ENCODE results near the gene ZXDC. TPM values are rescaled to one million over a fixed set of nuclear protein-coding genes. Genes with fewer than 3 reads are reported as not detected.

The ZXDC gene
- polyA plus RNA-seq, 1 donor (not counting 4 experiments of a cell fraction or from before 2014, with no cell fraction given) = 10.7 TPM

DNA sequence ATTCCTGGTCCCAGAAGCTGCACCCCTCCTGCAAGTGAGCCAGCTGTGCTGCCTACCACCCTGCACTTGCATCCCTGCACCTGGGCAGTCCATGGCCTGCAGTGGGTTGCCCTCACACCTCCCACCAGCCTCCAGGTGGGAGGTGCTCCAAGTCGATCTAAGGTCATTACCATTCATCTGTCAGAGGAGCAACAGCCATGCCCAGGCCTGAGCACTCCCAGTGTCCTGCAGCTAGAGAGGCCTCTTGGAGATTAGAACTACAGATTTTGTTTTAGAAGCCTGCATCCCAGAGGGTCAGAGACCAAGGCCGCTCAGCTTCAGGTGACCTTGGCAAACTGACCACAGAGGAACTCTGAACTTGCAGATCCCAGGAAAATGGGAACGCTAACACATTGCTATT, 9.0 kb upstream of the ZXDC start:
- Histone ChIP-seq H3K4me1 (ENCODE audit: control insufficient read depth, extremely low read depth, insufficient read depth, low read length) (peaks cover 14% of the 10 kb centered on the region), H3K27ac (ENCODE audit: control insufficient read depth, insufficient read depth, low read length) (no peak overlapping the region), H3K36me3 (ENCODE audit: control insufficient read depth in 2 of 2, extremely low read depth in 1 of 2, insufficient read depth in 2 of 2, low read length in 2 of 2) (no peaks in the 10 kb centered on the region), H3K4me3 (ENCODE audit: control insufficient read depth in 2 of 3, extremely low read depth in 1 of 3, insufficient read depth in 2 of 3, low read depth in 1 of 3, low read length in 3 of 3) (no peak overlapping the region), H3K4me2 (ENCODE audit: control insufficient read depth, extremely low read depth, insufficient read depth, low read depth, low read length) (no peak overlapping the region), H3K79me2 (ENCODE audit: control insufficient read depth, insufficient read depth, low read length) (no peaks in the 10 kb centered on the region), H3K9me3 (ENCODE audit: control insufficient read depth, low read depth, low read length) (no peaks in the 10 kb centered on the region), H3K27me3 (ENCODE audit: control insufficient read depth, extremely low read depth, insufficient read depth, low read length) (peaks cover 2% of the 10 kb centered on the region), H3K9me1 (ENCODE audit: control insufficient read depth, extremely low read depth, insufficient read depth, low read length) (no peaks in the 10 kb centered on the region), H4K20me1 (ENCODE audit: control insufficient read depth, extremely low read depth, insufficient read depth, low read length) (no peaks in the 10 kb centered on the region), H2AFZ (ENCODE audit: control insufficient read depth, low read length) (no peak overlapping the region), H3K9ac (ENCODE audit: control insufficient read depth, extremely low read depth, insufficient read depth, low read length) (no peak overlapping the region)
- dilution Hi-C loops (cut with MboI; ENCODE audit: extremely low pct_ligation_motif_present, low sequenced_read_pairs) = no loop called here
- TF ChIP-seq EZH2 (IDR thresholded peaks at IDR 0.05; ENCODE audit: low read length) = no peak
- TF ChIP-seq, protein P1, sequence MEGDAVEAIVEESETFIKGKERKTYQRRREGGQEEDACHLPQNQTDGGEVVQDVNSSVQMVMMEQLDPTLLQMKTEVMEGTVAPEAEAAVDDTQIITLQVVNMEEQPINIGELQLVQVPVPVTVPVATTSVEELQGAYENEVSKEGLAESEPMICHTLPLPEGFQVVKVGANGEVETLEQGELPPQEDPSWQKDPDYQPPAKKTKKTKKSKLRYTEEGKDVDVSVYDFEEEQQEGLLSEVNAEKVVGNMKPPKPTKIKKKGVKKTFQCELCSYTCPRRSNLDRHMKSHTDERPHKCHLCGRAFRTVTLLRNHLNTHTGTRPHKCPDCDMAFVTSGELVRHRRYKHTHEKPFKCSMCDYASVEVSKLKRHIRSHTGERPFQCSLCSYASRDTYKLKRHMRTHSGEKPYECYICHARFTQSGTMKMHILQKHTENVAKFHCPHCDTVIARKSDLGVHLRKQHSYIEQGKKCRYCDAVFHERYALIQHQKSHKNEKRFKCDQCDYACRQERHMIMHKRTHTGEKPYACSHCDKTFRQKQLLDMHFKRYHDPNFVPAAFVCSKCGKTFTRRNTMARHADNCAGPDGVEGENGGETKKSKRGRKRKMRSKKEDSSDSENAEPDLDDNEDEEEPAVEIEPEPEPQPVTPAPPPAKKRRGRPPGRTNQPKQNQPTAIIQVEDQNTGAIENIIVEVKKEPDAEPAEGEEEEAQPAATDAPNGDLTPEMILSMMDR (optimal IDR thresholded peaks at IDR 0.05 in 1 of 3, IDR thresholded peaks at IDR 0.05 in 1 of 3, conservative IDR thresholded peaks at IDR 0.05 in 1 of 3; ENCODE audit: extremely low read depth in 1 of 3, insufficient read depth in 2 of 3, low read length in 3 of 3) = no peak
- FAIRE-seq (no peak), DNase-seq (ENCODE audit: low read depth, low spot score) (no peak)

DNA sequence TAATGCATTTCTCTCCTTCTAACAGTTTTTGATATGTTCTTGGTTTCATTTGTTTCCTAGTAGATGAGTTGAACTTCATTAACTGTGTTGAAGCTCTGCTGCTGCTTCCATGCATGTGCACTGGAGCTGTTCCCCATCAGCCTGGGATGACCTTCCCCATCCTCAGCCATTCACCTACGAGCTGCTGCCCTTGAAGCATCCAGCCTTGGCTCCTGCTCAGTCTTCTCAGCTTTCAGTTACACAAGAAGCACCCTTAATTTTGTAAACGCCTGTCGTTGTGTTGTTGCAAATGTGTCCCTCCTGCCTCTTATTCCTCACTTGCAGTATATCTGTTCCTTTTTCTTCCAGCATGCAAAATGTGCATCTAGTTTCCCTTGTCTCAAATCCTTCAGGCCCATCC, 8.5 kb upstream of the ZXDC start:
- no peak for FAIRE-seq
- no peak overlapping the region for H3K9ac ChIP-seq (ENCODE audit: control insufficient read depth, extremely low read depth, insufficient read depth, low read length)
- no peaks in the 10 kb centered on the region for H3K9me1 ChIP-seq (ENCODE audit: control insufficient read depth, extremely low read depth, insufficient read depth, low read length)
- no peaks in the 10 kb centered on the region for H3K36me3 ChIP-seq (ENCODE audit: control insufficient read depth in 2 of 2, extremely low read depth in 1 of 2, insufficient read depth in 2 of 2, low read length in 2 of 2)
- no peak for TF ChIP-seq EZH2 (IDR thresholded peaks at IDR 0.05; ENCODE audit: low read length)
- TF ChIP-seq, protein P1 (optimal IDR thresholded peaks at IDR 0.05 in 1 of 3, IDR thresholded peaks at IDR 0.05 in 1 of 3, conservative IDR thresholded peaks at IDR 0.05 in 1 of 3; ENCODE audit: extremely low read depth in 1 of 3, insufficient read depth in 2 of 3, low read length in 3 of 3) = no peak
- no peaks in the 10 kb centered on the region for H3K79me2 ChIP-seq (ENCODE audit: control insufficient read depth, insufficient read depth, low read length)
- no peaks in the 10 kb centered on the region for H4K20me1 ChIP-seq (ENCODE audit: control insufficient read depth, extremely low read depth, insufficient read depth, low read length)
- no peaks in the 10 kb centered on the region for H3K27me3 ChIP-seq (ENCODE audit: control insufficient read depth, extremely low read depth, insufficient read depth, low read length)
- H3K9me3 ChIP-seq (ENCODE audit: control insufficient read depth, low read depth, low read length) = no peaks in the 10 kb centered on the region
- peaks cover 14% of the 10 kb centered on the region for H3K4me1 ChIP-seq (ENCODE audit: control insufficient read depth, extremely low read depth, insufficient read depth, low read length)
- no peak overlapping the region for H3K4me3 ChIP-seq (ENCODE audit: control insufficient read depth in 2 of 3, extremely low read depth in 1 of 3, insufficient read depth in 2 of 3, low read depth in 1 of 3, low read length in 3 of 3)
- H2AFZ ChIP-seq (ENCODE audit: control insufficient read depth, low read length) = no peak overlapping the region
- no peak overlapping the region for H3K4me2 ChIP-seq (ENCODE audit: control insufficient read depth, extremely low read depth, insufficient read depth, low read depth, low read length)
- DNase-seq (ENCODE audit: low read depth, low spot score) = no peak
- dilution Hi-C loops (cut with MboI; ENCODE audit: extremely low pct_ligation_motif_present, low sequenced_read_pairs) = no loop called here
- no peak overlapping the region for H3K27ac ChIP-seq (ENCODE audit: control insufficient read depth, insufficient read depth, low read length)

Measured in keratinocyte (primary cell).